HS-5 (cell line): Measurements from ENCODE around the gene CDON.
"Not testable (repeated sequence)": the region's sequence is repeated elsewhere in the genome, so short reads cannot be mapped to it uniquely, and the experiment has no call there.

ENCODE experiments used
- DNase-seq: peaks from one replicate; pipeline ENCODE4 v3.0.0-alpha.2; 2012; ENCODE audit warnings: low read depth

Gene CDON

DNA sequence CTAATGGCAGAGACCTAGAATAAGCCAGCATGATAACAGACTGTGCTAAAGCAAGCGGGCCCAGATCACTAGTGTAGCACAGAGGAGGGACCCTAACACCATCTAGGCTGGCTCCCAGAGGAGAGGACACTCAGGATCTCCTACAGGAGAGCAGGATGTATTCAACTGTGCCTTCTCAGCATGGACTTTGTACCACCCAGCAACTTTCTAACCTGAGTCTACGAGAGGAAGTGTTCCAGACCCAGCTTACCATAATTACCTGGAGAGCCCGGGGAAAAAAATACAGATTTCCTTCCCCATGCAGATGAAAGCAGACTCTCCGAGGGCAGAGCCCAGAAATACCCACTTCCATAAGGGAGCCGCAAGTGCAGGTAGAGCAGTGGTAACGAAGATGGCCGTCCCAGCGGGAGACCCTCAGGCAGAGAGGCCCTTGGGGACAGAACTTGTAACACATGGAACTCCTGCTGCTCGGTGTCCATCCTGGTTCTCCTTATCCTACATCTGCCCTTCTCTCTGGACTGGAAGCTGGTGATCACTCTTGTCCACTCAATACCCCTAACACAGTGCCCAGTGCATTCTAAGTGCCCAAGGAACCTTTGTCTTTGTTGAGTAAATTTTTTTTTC is 138.2 kb downstream of the CDON start:
- DNase-seq: no peak

DNA sequence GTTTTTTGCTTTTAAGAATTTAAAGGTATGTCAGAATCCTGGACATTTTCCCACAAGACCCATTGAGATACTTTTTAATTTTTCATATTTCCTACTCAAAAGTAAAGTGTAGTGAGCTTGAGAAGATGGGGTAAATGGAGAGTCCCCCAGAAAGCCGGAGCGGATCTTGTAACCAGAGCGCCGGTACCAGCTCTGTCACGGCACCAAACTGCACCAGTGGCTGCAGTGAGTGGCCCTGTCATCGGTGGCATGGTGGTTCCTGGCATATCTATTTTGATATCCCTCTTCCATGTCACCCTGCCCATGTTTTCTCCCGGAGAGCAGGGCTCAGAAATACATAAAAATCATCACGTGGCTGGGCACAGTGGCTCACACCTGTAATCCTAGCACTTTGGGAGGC is 139.0 kb downstream of the CDON start:
- DNase-seq: no peak

DNA sequence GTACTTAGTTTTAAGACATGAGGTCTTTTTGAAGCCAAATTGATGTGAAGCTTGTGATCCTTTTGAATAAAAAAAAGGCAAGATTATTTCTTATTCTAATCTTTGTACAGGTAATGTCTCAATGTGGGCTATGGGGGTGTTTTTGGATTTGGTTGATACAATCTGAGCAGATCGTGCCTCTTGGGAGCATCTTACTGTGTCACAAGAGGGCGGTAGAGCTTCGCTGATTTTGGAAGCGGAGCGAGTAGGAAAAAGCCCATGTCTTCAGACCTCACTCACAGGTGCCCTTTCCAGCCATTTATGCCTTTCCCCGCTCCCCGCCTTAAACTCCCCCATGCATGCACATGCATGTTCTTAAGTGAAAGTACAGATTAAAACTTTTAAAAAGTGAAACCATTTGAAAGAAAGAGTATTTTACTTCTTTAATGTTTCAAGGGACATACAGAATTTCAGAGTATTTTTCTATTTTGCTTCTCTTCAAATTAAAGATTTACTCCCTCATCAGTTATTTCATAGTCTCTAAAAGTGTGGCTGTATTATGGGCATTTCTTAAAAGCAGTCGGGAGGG is 139.6 kb downstream of the CDON start:
- DNase-seq: peak; percentile 26

DNA sequence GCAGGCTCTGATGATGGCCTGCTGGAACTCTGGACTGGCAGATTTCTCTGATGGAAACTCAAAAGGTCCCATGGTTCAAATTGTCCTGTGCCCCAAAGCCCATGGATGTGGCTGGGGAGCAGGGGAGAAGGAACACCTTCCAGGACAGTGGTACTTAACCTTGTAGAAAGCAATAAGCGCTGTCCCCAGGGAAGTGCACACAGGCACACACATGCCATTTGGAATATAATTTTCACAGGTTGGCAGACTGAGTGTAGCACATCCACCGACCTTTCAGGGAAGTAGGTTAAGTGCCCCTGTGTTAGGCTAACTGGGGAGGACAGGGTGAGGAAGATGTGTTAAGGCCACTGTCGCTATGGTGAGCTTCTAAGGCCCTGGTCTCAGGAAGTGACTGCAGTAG is 140.5 kb downstream of the CDON start:
- no peak for DNase-seq

DNA sequence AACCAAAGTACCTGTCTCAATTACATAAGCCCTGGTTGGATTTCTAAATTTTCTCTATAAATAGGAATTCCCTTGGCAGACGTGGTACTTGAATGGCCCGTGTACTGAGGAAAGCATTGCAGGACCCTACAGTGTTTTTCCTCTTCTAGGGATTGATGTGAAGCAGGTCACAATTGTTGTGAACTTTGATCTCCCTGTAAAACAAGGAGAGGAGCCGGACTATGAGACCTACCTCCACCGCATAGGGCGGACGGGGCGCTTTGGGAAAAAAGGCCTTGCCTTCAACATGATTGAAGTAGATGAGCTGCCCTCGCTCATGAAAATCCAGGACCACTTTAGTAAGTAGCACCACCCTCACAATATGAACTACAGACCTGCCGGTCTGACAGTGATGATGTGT is 141.6 kb downstream of the CDON start:
- no peak for DNase-seq

DNA sequence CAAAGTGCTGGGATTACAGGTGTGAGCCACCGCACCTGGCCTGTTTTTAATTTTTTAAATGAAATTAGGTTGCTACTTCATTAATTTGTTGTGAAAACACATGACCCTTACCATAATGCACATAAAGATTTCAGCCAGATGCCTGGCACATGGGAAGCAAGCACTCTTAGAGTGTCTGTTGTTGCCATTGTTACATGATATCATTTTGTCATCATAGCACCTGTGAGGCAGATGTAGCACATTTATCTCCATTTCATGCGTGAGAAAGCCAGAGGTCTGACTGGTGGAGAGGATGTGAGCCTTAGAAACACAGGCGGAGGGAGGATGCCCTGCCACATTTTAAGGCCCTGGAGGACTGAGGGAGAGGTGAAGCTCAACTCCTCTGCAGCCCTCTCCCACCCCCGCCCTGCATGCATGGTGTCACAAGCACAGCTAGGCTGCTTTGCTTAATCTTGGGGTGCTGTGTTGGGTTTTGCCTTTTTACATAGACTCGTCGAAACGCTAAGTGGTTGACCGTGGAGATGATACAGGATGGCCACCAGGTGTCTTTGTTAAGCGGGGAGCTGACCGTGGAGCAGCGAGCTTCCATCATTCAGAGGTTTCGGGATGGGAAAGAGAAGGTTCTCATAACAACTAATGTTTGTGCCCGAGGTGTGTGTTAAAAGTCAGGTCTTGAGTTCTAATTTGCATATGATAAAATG is 144.4 kb downstream of the CDON start:
- DNase-seq: no peak

DNA sequence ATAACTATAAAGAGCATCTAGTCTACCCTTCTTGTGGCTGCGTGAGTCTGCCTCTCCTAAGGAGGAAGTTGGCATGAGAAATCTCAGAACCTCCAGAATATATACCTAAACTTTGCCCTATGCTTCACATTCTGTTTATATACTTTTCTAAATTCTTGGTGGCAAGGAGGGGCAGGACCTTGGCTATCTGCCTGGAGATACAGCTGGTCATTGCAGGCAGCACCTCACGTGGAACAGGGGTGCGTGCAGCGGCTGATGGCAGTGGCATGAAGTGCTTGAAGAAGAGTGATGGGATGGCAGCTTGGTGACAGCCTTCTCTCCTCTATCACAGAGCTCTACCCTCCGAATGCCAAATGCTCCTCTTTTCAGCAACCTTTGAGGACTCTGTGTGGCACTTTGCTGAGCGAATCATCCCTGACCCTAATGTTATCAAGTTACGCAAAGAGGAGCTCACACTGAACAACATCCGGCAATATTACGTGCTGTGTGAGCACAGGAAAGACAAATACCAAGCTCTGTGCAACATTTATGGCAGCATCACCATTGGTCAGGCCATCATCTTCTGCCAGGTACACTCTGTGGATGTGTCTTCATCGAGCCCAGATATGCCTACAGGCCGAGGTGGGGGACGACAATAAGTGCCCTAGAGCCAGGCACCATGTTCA is 145.9 kb downstream of the CDON start:
- DNase-seq: no peak

DNA sequence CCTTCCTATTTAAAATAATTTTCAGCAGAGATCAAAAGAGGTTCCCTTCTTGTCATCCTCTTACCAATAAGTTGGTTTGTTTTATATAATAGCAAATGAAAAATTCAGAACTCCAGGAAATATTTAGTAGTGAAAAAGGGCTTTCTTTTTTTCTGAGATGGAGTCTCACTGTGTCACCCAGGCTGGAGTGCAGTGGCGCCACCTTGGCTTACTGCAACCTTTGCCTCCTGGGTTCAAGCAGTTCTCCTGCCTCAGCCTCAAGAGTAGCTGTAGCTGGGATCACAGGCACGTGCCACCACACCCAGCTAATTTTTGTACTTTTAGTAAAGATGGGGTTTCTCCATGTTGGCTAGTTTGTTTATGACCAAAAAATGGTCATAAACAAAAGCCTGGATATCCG is 148.1 kb downstream of the CDON start:
- DNase-seq: not testable (repeated sequence)

DNA sequence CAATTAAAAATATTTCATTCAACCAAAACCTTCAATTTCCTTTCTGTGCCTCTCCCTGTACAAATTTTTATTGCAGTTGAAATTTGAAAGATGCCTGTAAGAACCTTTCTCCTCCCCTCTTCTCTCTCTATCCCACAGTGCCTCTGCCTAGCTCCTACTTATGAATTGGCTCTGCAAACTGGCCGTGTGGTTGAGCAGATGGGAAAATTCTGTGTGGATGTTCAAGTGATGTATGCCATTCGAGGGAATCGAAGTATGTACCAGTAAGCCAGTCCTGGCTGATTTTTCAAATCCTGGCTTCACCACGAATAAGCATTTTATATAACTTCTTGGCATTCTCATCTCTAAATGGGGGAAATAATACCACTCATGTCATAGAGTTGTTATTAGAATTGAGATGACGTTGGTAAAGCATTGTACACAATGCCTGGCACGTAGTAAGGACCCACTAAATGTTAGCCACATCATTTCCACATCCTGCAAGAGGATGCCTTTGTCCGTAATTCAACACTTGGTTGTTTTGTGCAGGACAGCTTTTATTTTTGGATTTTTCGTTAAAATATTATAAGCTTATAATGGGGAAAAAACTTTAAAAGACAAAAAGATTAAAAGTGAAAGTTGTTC is 152.3 kb downstream of the CDON start:
- no peak for DNase-seq
